Natural killer cell (primary cell): ENCODE data around the gene ATF3. TPM values are rescaled to one million over a fixed set of nuclear protein-coding genes. Genes with fewer than 3 reads are reported as not detected.

ENCODE experiments used
- ATAC-seq, 3 donors: fragments of 150-1000 bp in 2 of 3; fragments of 200-7000 bp in 1 of 3; cut with Tn5 transposase; 1 replicate in 1 of 3; 2 replicates in 2 of 3; pipeline ENCODE4 v1.10.0; 2021; ENCODE audit warnings: mild to moderate bottlenecking in 2 of 3, moderate library complexity in 2 of 3
- DNase-seq, 2 donors: peaks; one replicate each; pipeline versions ENCODE4 v3.0.0 to v3.0.0-alpha.2; 2013 to 2021; ENCODE audit warnings: mixed read lengths in 1 of 2
- H3K27ac ChIP-seq: one replicate; pipeline ENCODE4 v1.5.1; 2013; ENCODE audit warnings: mild to moderate bottlenecking, low read length
- H3K27me3 ChIP-seq: one replicate; pipeline ENCODE4 v1.6.1; 2013; ENCODE audit warnings: low read length; ENCODE audit not compliant: control insufficient read depth, insufficient read depth
- H3K36me3 ChIP-seq: one replicate; pipeline ENCODE4 v1.6.1; 2013; ENCODE audit warnings: low read length; ENCODE audit not compliant: control insufficient read depth, insufficient read depth
- H3K4me1 ChIP-seq: one replicate; pipeline ENCODE4 v1.6.1; 2013; ENCODE audit warnings: low read length; ENCODE audit not compliant: control insufficient read depth, insufficient read depth
- H3K4me3 ChIP-seq: one replicate; pipeline ENCODE4 v1.5.1; 2013; ENCODE audit warnings: low read length
- H3K9me3 ChIP-seq: one replicate; pipeline ENCODE4 v1.6.1; 2013; ENCODE audit warnings: low read length; ENCODE audit not compliant: control insufficient read depth, insufficient read depth
- H3K27ac Mint-ChIP-seq, 2 donors: one replicate each; pipeline ENCODE4 v1.8.0; 2022; ENCODE audit warnings: mild to moderate bottlenecking in 2 of 2, mixed read lengths in 2 of 2, moderate library complexity in 1 of 2
- H3K27me3 Mint-ChIP-seq, 2 donors: one replicate each; pipeline ENCODE4 v1.8.0; 2022; ENCODE audit warnings: low read depth in 2 of 2, mixed read lengths in 2 of 2
- H3K36me3 Mint-ChIP-seq: one replicate; pipeline ENCODE4 v1.8.0; 2022; ENCODE audit warnings: mixed read lengths
- H3K4me1 Mint-ChIP-seq, 2 donors: one replicate each; pipeline ENCODE4 v1.8.0; 2022; ENCODE audit warnings: mixed read lengths in 2 of 2
- H3K4me3 Mint-ChIP-seq: one replicate; pipeline ENCODE4 v1.8.0; 2022; ENCODE audit warnings: mild to moderate bottlenecking, moderate library complexity, mixed read lengths
- H3K9me3 Mint-ChIP-seq, 2 donors: one replicate each; pipeline ENCODE4 v1.8.0; 2022; ENCODE audit warnings: mixed read lengths in 2 of 2
- WGBS: methylation state at CpG from one replicate; pipeline ENCODE4 v1.1.7; 2013; ENCODE audit warnings: missing lambda C conversion rate; ENCODE audit not compliant: insufficient coverage; 5-methylcytosine and 5-hydroxymethylcytosine counted together
- intact Hi-C: fragments of 100-400 bp; cut with micrococcal nuclease; formaldehyde crosslinking; loops from one replicate; pipeline ENCODE4 v1.14.2; 2022
- total RNA-seq, 4 donors: library from RNA; stranded (reverse); fragments of 120-200 nt in 1 of 4; gene quantifications; one replicate each; pipeline versions ENCODE4 v1.2.3 to v1.2.4, GENCODE V29; 2013 to 2022
- TF ChIP-seq, protein P1 (sequence below): fragments of 200-600 bp; IDR thresholded peaks from one replicate; pipeline ENCODE4 v1.8.0; 2022; ENCODE audit warnings: antibody characterized with exemption

The ATF3 gene
- total RNA-seq, 3 donors from 2014 or later (not counting 1 experiment from before 2014, with no cell fraction given): 62.2 to 135 (median 78.5) TPM

DNA sequence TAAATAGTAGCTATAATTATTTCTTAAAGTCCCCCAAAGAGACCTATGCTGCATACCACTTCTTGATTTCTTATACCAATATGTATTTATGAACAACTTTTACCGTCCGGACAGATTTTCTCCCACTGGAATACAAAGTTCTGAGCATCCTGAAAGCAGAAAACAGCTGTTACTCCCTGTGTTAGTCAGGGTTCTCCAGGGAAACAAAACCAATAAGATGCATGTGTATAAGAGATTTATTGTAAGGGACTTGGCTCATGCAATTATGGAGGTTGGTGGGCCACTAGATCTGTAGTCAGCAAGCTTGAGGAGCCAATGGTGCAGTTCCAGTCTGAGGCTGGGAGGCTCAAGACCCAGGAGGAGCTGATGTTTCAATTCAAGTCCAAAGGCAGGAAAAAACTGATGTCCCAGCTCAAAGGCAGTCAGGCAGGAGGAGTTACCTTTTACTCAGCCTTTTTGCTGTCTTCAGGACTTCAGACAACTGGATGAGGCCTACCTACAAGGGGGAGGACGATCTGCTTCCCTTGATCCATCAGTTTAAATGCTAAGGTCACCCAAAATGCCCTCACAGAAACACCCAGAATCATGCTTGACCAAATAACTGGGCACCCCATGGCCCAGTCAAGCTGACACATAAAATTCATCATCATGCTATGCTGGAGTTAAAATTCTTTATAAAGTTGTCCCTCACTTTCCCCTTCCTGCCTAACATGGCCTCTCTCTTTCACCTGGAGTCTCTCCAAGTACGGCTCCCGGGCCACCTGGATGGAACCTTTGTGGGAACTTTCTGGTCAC, 24.3 kb upstream of the ATF3 start:
- Histone ChIP-seq H3K4me1 (peaks cover 6% of the 10 kb centered on the region), H3K36me3 (no peaks in the 10 kb centered on the region), H3K9me3 (no peaks in the 10 kb centered on the region), H3K4me3 (no peak overlapping the region), H3K27ac (no peak overlapping the region), H3K27me3 (peaks cover 2% of the 10 kb centered on the region)
- H3K27me3 Mint-ChIP-seq: peaks cover 18 to 38% of the 10 kb centered on the region in 2 donors
- H3K4me1 Mint-ChIP-seq: no peaks in the 10 kb centered on the region
- ATAC-seq (no peak), DNase-seq (no peak)
- H3K27ac Mint-ChIP-seq: no peak overlapping the region
- TF ChIP-seq, protein P1, sequence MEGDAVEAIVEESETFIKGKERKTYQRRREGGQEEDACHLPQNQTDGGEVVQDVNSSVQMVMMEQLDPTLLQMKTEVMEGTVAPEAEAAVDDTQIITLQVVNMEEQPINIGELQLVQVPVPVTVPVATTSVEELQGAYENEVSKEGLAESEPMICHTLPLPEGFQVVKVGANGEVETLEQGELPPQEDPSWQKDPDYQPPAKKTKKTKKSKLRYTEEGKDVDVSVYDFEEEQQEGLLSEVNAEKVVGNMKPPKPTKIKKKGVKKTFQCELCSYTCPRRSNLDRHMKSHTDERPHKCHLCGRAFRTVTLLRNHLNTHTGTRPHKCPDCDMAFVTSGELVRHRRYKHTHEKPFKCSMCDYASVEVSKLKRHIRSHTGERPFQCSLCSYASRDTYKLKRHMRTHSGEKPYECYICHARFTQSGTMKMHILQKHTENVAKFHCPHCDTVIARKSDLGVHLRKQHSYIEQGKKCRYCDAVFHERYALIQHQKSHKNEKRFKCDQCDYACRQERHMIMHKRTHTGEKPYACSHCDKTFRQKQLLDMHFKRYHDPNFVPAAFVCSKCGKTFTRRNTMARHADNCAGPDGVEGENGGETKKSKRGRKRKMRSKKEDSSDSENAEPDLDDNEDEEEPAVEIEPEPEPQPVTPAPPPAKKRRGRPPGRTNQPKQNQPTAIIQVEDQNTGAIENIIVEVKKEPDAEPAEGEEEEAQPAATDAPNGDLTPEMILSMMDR: no peak
- H3K36me3 Mint-ChIP-seq: no peaks in the 10 kb centered on the region
- 94% methylated on average over 5 of the region's 5 CpGs for WGBS
- no peak overlapping the region for H3K4me3 Mint-ChIP-seq
- intact Hi-C loops: no loop called here
- H3K9me3 Mint-ChIP-seq: no peaks in the 10 kb centered on the region

DNA sequence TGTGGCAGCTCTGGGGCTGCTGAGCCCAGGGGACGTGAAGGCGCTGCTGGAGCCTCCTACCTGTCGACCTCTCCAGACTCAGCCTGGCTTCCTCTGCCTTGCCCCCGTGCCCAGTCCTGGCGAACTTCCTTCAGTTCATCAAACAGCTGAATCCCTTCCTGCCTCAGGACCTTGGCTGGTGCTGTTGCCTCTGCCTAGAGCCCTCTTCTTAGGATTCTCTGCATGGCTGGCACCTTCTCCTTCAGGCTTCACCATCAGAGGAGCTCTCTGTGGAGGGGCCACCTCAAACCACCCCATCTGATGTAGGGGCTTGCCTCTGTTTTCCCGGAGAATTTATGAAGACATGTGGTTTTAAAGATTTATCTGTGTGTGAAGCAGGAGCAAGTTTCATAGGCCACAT, 23.4 kb upstream of the ATF3 start:
- no peak overlapping the region for H3K4me3 Mint-ChIP-seq
- H3K36me3 ChIP-seq: no peaks in the 10 kb centered on the region
- TF ChIP-seq, protein P1: no peak

DNA sequence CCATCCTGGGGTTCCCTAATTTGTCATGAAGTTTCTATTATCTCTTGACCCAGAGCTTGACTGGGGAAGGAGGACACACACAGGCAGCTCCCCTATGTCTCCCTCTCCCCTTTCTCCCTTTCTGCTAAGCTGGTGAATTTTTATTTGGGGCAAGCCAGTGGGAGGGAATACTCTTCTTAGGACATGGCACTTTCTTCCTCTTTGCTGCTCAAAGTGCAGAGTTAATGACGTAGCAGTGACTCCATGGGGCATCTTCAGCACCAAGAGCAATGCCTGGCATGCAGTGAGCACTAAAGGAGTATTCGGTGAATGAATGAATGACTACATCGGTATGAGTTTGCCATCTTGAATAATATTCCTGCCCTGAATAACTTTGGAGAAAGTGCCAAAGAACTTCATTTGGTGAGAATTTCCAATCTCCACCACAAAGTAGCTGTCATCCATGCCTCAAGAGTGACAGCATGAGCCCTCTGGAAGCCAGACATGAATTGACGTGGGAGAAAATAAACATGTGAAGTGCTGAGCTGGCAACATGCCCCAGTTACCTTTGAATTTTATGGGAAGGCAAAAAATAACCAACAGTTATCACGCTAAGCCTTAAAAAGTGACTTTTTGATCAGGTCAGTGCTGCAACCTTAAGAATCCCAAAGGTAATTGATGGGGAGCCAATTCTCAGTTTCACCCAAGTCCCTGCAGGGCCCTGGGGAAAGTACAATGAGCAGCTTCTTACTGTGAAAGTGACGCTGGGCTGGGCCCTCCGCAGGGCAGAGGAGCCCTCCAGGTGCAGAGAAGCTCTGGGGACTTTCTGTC, 22.1 kb upstream of the ATF3 start:
- intact Hi-C loops: no loop called here
- Mint-ChIP-seq H3K27me3 (peaks cover 26 to 49% of the 10 kb centered on the region in 2 donors), H3K27ac (no peak overlapping the region), H3K9me3 (no peaks in the 10 kb centered on the region), H3K4me1 (no peaks in the 10 kb centered on the region), H3K4me3 (no peak overlapping the region), H3K36me3 (no peaks in the 10 kb centered on the region)
- no peaks in the 10 kb centered on the region for H3K36me3 ChIP-seq
- no peaks in the 10 kb centered on the region for H3K9me3 ChIP-seq
- DNase-seq (no peak), ATAC-seq (no peak)
- H3K4me1 ChIP-seq: no peaks in the 10 kb centered on the region
- H3K27me3 ChIP-seq: peaks cover 2% of the 10 kb centered on the region
- TF ChIP-seq, protein P1: no peak
- WGBS: 85% methylated on average over 7 of the region's 7 CpGs
- no peak overlapping the region for H3K4me3 ChIP-seq
- H3K27ac ChIP-seq: no peak overlapping the region

More for the DNA sequence above, 23.4 kb upstream of the ATF3 start:
- WGBS: 89% methylated on average over 6 of the region's 6 CpGs
- Mint-ChIP-seq H3K9me3 (no peaks in the 10 kb centered on the region), H3K27ac (no peak overlapping the region), H3K4me1 (no peaks in the 10 kb centered on the region), H3K36me3 (no peaks in the 10 kb centered on the region), H3K27me3 (peaks cover 18 to 45% of the 10 kb centered on the region in 2 donors)
- no peak overlapping the region for H3K4me3 ChIP-seq
- DNase-seq (no peak), ATAC-seq (no peak)
- no peaks in the 10 kb centered on the region for H3K9me3 ChIP-seq
- intact Hi-C loops: no loop called here
- H3K27me3 ChIP-seq: peaks cover 2% of the 10 kb centered on the region
- peaks cover 2% of the 10 kb centered on the region for H3K4me1 ChIP-seq
- H3K27ac ChIP-seq: no peak overlapping the region
